Left ventricle myocardium inferior (tissue), 1 donor: ENCODE results near the gene CNTF. TPM values are rescaled to one million over a fixed set of nuclear protein-coding genes. Genes with fewer than 3 reads are reported as not detected.
A peak's percentile ranks its signal among the peaks of the same experiment; 100 is the strongest.

Source experiments
- DNase-seq: peaks from one replicate; pipeline ENCODE4 v3.0.0-alpha.2; 2020
- H3K27ac ChIP-seq: fragments of 200-600 bp; replicated peaks from 2 replicates; pipeline ENCODE4 v1.8.0; 2021
- H3K27me3 ChIP-seq: fragments of 200-600 bp; 2 replicates; pipeline ENCODE4 v1.8.0; 2021; ENCODE audit warnings: low read depth
- H3K36me3 ChIP-seq: fragments of 200-600 bp; 2 replicates; pipeline ENCODE4 v1.8.0; 2021
- H3K4me1 ChIP-seq: fragments of 200-600 bp; 2 replicates; pipeline ENCODE4 v1.8.0; 2021
- H3K4me3 ChIP-seq: fragments of 200-600 bp; 2 replicates; pipeline ENCODE4 v1.8.0; 2021; ENCODE audit warnings: mild to moderate bottlenecking, moderate library complexity
- H3K9me3 ChIP-seq: fragments of 200-600 bp; replicated peaks from 2 replicates; pipeline ENCODE4 v1.8.0; 2021
- CTCF ChIP-seq: fragments of 200-600 bp; IDR thresholded peaks from 2 replicates; pipeline ENCODE4 v1.8.0; 2021; ENCODE audit warnings: antibody characterized with exemption, mild to moderate bottlenecking, borderline replicate concordance
- intact Hi-C: fragments of 100-400 bp; cut with micrococcal nuclease; formaldehyde crosslinking; loops from one replicate; pipeline ENCODE4 v1.11.0; 2022
- total RNA-seq: library from RNA; stranded (reverse); fragmentation: NEBNext Ultra II Directional; extraction: Animal tissue kit (Norgen Biotek cat#: 25700); gene quantifications from one replicate; pipeline ENCODE4 v1.2.1, GENCODE V29; 2021
- donor health status: DM: no; HTN: yes; CAD: no; lungs with severe emphysema.

CNTF gene
- total RNA-seq, 1 donor from 2014 or later, result 0.93 TPM

- DNase-seq, result peak; percentile 23
- H3K27ac ChIP-seq, result peak overlapping the region; percentile 43
- intact Hi-C loops, result no loop called here
These were observed 6.0 kb downstream of the CNTF start for GRCh38 chr11:58628446-58628845.

GRCh38 chr11:58629857-58630256, 7.4 kb downstream of the CNTF start:
- no peak overlapping the region for H3K4me3 ChIP-seq
- intact Hi-C loops, result no loop called here
- no peaks in the 10 kb centered on the region for H3K9me3 ChIP-seq
- H3K36me3 ChIP-seq, result peaks cover 6% of the 10 kb centered on the region
- no peak overlapping the region for H3K27ac ChIP-seq
- no peak for DNase-seq
- H3K27me3 ChIP-seq, result no peaks in the 10 kb centered on the region
- TF ChIP-seq CTCF, result peak; percentile 62
- peaks cover 20% of the 10 kb centered on the region for H3K4me1 ChIP-seq

More at GRCh38 chr11:58628446-58628845, 6.0 kb downstream of the CNTF start:
- TF ChIP-seq CTCF, result no peak
- H3K4me1 ChIP-seq, result peaks cover 20% of the 10 kb centered on the region
- H3K9me3 ChIP-seq, result no peaks in the 10 kb centered on the region
- H3K4me3 ChIP-seq, result no peak overlapping the region
- H3K27me3 ChIP-seq, result no peaks in the 10 kb centered on the region
- H3K36me3 ChIP-seq, result peaks cover 20% of the 10 kb centered on the region

DNA sequence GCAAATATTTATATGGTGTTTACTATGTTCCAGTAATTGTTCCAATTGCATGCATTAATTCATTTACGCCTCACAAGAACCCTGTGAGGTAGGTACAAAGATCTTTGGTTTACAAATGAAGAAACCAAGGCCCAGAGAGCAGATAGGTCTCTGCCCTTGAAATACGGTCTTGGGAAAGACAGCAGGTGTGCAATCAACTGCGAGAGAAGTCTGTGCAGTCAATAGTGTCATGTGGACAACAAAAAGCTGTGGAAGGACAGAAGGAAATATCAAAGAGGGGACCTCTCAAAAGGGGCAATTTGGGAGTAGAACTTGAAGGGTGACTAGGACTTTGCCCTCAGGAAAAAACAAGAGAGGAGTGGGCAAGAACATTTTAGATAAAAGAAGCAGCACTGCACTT, 8.9 kb downstream of the CNTF start:
- intact Hi-C loops, result no loop called here
- Histone ChIP-seq H3K36me3 (no peaks in the 10 kb centered on the region), H3K27ac (no peak overlapping the region), H3K4me1 (peaks cover 20% of the 10 kb centered on the region), H3K9me3 (no peaks in the 10 kb centered on the region), H3K27me3 (no peaks in the 10 kb centered on the region), H3K4me3 (no peak overlapping the region)
- no peak for DNase-seq
- TF ChIP-seq CTCF, result no peak

- H3K27me3 ChIP-seq, result no peaks in the 10 kb centered on the region
- no peaks in the 10 kb centered on the region for H3K36me3 ChIP-seq
- no peak for TF ChIP-seq CTCF
- peaks cover 14% of the 10 kb centered on the region for H3K4me1 ChIP-seq
- no peak overlapping the region for H3K27ac ChIP-seq
- H3K4me3 ChIP-seq, result no peak overlapping the region
- DNase-seq, result no peak
- intact Hi-C loops, result no loop called here
- H3K9me3 ChIP-seq, result no peaks in the 10 kb centered on the region
These were observed 10.0 kb downstream of the CNTF start for GRCh38 chr11:58632510-58632909.

GRCh38 chr11:58636587-58636986, 14.1 kb downstream of the CNTF start:
- intact Hi-C loops, result no loop called here
- H3K27me3 ChIP-seq, result no peaks in the 10 kb centered on the region

More at GRCh38 chr11:58636587-58636986, 14.1 kb downstream of the CNTF start:
- TF ChIP-seq CTCF, result no peak
- no peak overlapping the region for H3K27ac ChIP-seq
- no peaks in the 10 kb centered on the region for H3K36me3 ChIP-seq
- no peak for DNase-seq
- no peak overlapping the region for H3K4me3 ChIP-seq
- peaks cover 21% of the 10 kb centered on the region for H3K4me1 ChIP-seq
- no peaks in the 10 kb centered on the region for H3K9me3 ChIP-seq
